ENCODE data around the gene TAF1A. TPM values are rescaled to one million over a fixed set of nuclear protein-coding genes. Genes with fewer than 3 reads are reported as not detected.

The TAF1A gene
- total RNA-seq (2014; rRNA removed; shearing (Covaris generic)), result 10.9 and 13.3 TPM in 2 replicates
- total RNA-seq (2022), result 18.3 and 19.2 TPM in 2 replicates
- percentile 78 among the genes with signal in this experiment for Bru-seq, nascent RNA
- BruChase-seq, experiment 1, labeled RNA remaining after a 6-hour chase, result percentile 61 among the genes with signal in this experiment
- percentile 69 among the genes with signal in this experiment for BruChase-seq, experiment 2, labeled RNA remaining after a 2-hour chase
- long read RNA-seq, partial matches to known transcripts, result 0 of 12 reads
- long read RNA-seq, other reads (novel, unspliced or antisense), result 9 of 12 reads

DNA sequence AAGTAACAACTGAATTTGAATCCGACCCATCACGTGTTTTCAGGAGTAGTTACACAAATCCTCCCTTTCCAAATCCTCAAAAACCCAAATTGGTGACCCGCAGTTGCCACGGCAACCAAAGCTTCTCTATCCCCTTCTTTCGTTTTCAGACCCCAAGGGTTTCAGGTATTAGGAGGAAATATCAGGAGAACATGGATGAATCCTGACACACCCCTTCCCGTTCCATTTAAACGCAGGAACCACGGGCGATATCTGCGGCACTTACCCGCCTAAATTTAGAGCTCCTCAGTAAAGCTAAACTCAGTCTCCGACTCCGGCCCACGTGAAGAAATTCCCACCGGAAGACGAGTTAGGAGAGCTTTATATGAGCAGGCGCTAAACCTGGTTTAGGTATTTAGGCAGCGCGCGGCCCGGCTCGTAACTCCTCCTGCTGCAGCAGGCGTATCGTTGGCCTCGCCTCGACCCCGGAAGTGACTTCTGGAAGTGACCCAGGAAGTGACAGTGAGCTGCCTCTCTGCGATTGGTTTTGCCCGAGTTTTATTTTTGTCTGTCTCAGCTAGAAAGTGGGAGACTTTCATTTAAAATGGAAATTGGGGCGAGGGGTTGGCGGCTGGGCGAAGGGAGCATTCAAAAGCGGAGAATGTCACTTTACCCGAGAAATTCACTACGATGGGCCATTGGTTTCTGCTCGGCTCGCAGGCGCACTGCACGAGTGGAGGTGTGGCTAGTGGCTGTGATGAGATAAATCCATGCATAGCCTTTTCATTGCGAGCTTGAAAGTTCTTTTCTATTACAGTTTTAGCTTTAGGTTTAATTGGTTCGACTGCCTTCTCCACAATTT lies at the start of gene TAF1A:
TSS of gene TAF1A (minus strand) at position 472 of the 841 bp plus-strand sequence.
- Histone ChIP-seq H3K79me2 (ENCODE audit: insufficient read depth, low read depth, low read length) (peaks cover 29% of the 10 kb centered on the region), H4K20me1 (ENCODE audit: insufficient read depth, low read length) (no peaks in the 10 kb centered on the region), H2AFZ (ENCODE audit: low read length) (peak within 1 kb of the TSS; percentile 99), H3K9me3 (ENCODE audit: low read length) (peaks cover 1% of the 10 kb centered on the region; the same call in 1 of the 2 replicates), H3K4me3 (ENCODE audit: low read depth, low read length, poor library complexity, severe bottlenecking) (peak within 1 kb of the TSS; percentile 80), H3K9me2 (ENCODE audit: insufficient read depth, low read length) (no peaks in the 10 kb centered on the region), H3K27ac (ENCODE audit: low read depth, low read length, poor library complexity, severe bottlenecking) (peak within 1 kb of the TSS; percentile 43), H3K4me2 (ENCODE audit: low read length) (peak within 1 kb of the TSS; percentile 96), H3K4me1 (ENCODE audit: insufficient read depth, low read length, poor library complexity, severe bottlenecking) (peaks cover 20% of the 10 kb centered on the region), H3K36me3 (ENCODE audit: insufficient read depth, low read length) (peaks cover 35% of the 10 kb centered on the region)
- TSS peak; percentile 77 for BruUV-seq (replicated peaks)
- peak; percentile 88 for DNase-seq (ENCODE audit: low spot score)
- ChIA-PET CTCF (ENCODE audit: unreplicated experiment) (interaction anchor here (0.5 kb wide), 1 partner anchor 17 kb away, joined by 4 read pairs; no protein-coding TSS in a partner anchor), POLR2A (interaction anchor here (0.6 to 3.1 kb wide), 17 partner anchors 10 to 944 kb away, joined by 3 to 13 read pairs (median 5); partner anchors contain the start of genes AIDA and BROX)
- intact Hi-C loops (cut with micrococcal nuclease; ENCODE audit: unreplicated experiment), result loop anchor here (1.0 kb wide), 1 partner anchor 55 kb away; no protein-coding TSS in a partner anchor
- TF ChIP-seq, protein P1, sequence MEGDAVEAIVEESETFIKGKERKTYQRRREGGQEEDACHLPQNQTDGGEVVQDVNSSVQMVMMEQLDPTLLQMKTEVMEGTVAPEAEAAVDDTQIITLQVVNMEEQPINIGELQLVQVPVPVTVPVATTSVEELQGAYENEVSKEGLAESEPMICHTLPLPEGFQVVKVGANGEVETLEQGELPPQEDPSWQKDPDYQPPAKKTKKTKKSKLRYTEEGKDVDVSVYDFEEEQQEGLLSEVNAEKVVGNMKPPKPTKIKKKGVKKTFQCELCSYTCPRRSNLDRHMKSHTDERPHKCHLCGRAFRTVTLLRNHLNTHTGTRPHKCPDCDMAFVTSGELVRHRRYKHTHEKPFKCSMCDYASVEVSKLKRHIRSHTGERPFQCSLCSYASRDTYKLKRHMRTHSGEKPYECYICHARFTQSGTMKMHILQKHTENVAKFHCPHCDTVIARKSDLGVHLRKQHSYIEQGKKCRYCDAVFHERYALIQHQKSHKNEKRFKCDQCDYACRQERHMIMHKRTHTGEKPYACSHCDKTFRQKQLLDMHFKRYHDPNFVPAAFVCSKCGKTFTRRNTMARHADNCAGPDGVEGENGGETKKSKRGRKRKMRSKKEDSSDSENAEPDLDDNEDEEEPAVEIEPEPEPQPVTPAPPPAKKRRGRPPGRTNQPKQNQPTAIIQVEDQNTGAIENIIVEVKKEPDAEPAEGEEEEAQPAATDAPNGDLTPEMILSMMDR (conservative IDR thresholded peaks at IDR 0.05; ENCODE audit: low read length), result no peak
- TF ChIP-seq EZH2phosphoT487 (IDR thresholded peaks at IDR 0.05; ENCODE audit: borderline replicate concordance, low read depth, low read length), result no peak

DNA sequence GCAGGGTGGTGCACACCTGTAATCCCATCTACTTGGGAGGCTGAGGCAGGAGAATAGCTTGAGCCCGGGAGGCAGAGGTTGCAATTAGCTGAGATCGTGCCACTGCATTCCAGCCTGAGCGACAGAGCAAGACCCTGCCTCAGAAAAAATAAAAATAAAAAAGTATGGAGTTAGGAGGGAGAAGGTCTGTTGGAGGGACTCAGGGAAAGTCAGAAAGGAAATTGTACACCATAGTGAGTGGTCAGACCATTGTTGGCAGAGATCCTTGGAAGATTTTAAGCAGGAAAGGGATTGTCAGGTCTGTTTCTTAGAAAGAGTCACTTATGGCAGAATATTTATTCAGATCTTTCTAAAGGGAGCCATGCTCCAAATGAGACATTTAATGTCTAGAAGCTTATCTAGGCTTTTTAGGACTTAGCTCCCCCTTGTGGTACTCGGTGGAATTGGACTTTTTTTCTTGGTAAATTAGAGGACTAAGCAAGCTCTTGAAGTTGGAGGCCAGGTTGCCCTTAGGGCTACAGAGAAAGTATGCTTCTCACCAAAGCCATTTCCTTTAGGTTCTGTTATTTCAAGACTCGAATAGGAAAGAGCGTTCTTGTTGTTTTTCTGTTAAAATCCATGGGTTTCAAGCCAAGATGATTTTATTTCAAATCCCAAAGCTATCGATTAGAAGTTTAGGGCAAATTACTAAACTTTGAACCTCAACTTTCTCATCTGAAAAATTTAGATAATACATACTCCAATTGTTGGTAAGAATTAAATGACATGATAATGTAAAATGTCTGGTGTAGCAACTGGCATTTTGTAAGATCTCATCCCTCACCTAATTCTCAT lies 44.7 kb upstream of the TAF1A start:
- Histone ChIP-seq H3K36me3 (ENCODE audit: insufficient read depth, low read length) (no peaks in the 10 kb centered on the region), H3K9me3 (ENCODE audit: low read length) (no peaks in the 10 kb centered on the region), H3K9me2 (ENCODE audit: insufficient read depth, low read length) (no peaks in the 10 kb centered on the region), H3K27ac (ENCODE audit: low read depth, low read length, poor library complexity, severe bottlenecking) (no peak overlapping the region), H3K4me2 (ENCODE audit: low read length) (no peak overlapping the region), H4K20me1 (ENCODE audit: insufficient read depth, low read length) (no peaks in the 10 kb centered on the region), H2AFZ (ENCODE audit: low read length) (no peak overlapping the region), H3K4me3 (ENCODE audit: low read depth, low read length, poor library complexity, severe bottlenecking) (no peak overlapping the region), H3K79me2 (ENCODE audit: insufficient read depth, low read depth, low read length) (no peaks in the 10 kb centered on the region), H3K4me1 (ENCODE audit: insufficient read depth, low read length, poor library complexity, severe bottlenecking) (no peaks in the 10 kb centered on the region)
- no TSS peak for BruUV-seq (replicated peaks)
- intact Hi-C loops (cut with micrococcal nuclease; ENCODE audit: unreplicated experiment), result loop anchor here (1.0 kb wide), 1 partner anchor 169 kb away; no protein-coding TSS in a partner anchor
- POLR2A ChIA-PET, result interaction anchor here (0.7 to 1.2 kb wide), 9 partner anchors 9 to 175 kb away, joined by 3 to 6 read pairs (median 3); partner anchors contain the start of gene TAF1A
- TF ChIP-seq, protein P1 (conservative IDR thresholded peaks at IDR 0.05; ENCODE audit: low read length), result peak; percentile 96
- TF ChIP-seq EZH2phosphoT487 (IDR thresholded peaks at IDR 0.05; ENCODE audit: borderline replicate concordance, low read depth, low read length), result no peak
- CTCF ChIA-PET (ENCODE audit: unreplicated experiment), result interaction anchor here (0.8 to 0.9 kb wide), 2 partner anchors 11 to 15 kb away, joined by 3 read pairs; no protein-coding TSS in a partner anchor
- peak; percentile 86 for DNase-seq (ENCODE audit: low spot score)
